ENCODE measurements around the gene CD1C. TPM values are rescaled to one million over a fixed set of nuclear protein-coding genes. Genes with fewer than 3 reads are reported as not detected.

Gene CD1C
- total and polyA plus RNA-seq, 10 of the 15 experiments (the other 5 are each of a cell fraction or from before 2014, with no cell fraction given) = 0.82 to 19.0 (median 9.2) TPM

- POLR2A ChIA-PET = interaction anchor here (1.7 kb wide), 1 partner anchor 35 kb away, joined by 5 read pairs; no protein-coding TSS in a partner anchor
Measured at GRCh38 chr1:158248771-158249170, 41.0 kb upstream of the CD1C start.

More at GRCh38 chr1:158248771-158249170, 41.0 kb upstream of the CD1C start:
- BruUV-seq (replicated peaks) = no TSS peak
- H3K27me3 ChIP-seq (replicated peaks in 1 of 2; ENCODE audit: control insufficient read depth in 2 of 2, insufficient read depth in 2 of 2, low read length in 1 of 2) = no peaks in the 10 kb centered on the region
- FAIRE-seq (no peak), ATAC-seq (no peak), DNase-seq (ENCODE audit: low read depth, low spot score) (no peak)
- intact Hi-C loops (cut with micrococcal nuclease; ENCODE audit: unreplicated experiment) = no loop called here
- ChIA-PET SMC1A (ENCODE audit: uncharacterized antibody, unreplicated experiment) (interaction anchor here (0.8 to 7.4 kb wide), 8 partner anchors 10 to 829 kb away, joined by 3 to 123 read pairs (median 6); partner anchors contain the start of gene CD1B), RAD21 (ENCODE audit: unreplicated experiment) (interaction anchor here (0.6 to 6.2 kb wide), 8 partner anchors 25 to 141 kb away, joined by 3 to 93 read pairs (median 4); partner anchors contain the start of genes CD1B and CD1C), CTCF (interaction anchor here (0.7 to 5.0 kb wide), 12 partner anchors 10 to 823 kb away, joined by 3 to 105 read pairs (median 8); partner anchors contain the start of gene CD1B)
- H3K27ac ChIP-seq (ENCODE audit: control insufficient read depth, insufficient read depth) = no peak overlapping the region
- in situ Hi-C loops (cut with MboI) = no loop called here
- H3K4me1 ChIP-seq (ENCODE audit: control insufficient read depth, insufficient read depth, low read length) = peaks cover 9% of the 10 kb centered on the region
- H3K9ac ChIP-seq (ENCODE audit: control insufficient read depth, insufficient read depth, low read length) = no peak overlapping the region
- H3K9me3 ChIP-seq (replicated peaks; ENCODE audit: control insufficient read depth, insufficient read depth, low read length) = no peaks in the 10 kb centered on the region
- H2AFZ ChIP-seq (ENCODE audit: control insufficient read depth, low read depth, low read length) = no peak overlapping the region
- WGBS (ENCODE audit: insufficient coverage, insufficient replicate concordance, low lambda C conversion rate, missing lambda C conversion rate) = 44% methylated on average over 2 of the region's 2 CpGs
- TF ChIP-seq ZZZ3 (IDR thresholded peaks at IDR 0.05; ENCODE audit: control insufficient read depth, insufficient read length, low read depth) (no peak), BRCA1 (IDR thresholded peaks at IDR 0.05; ENCODE audit: low read depth, low read length) (no peak), ZBTB11 (CRISPR knock-in tag; IDR thresholded peaks at IDR 0.05) (no peak), SUZ12 (IDR thresholded peaks at IDR 0.05; ENCODE audit: unreplicated experiment) (no peak), ETV6 (conservative IDR thresholded peaks at IDR 0.05 in 1 of 2, IDR thresholded peaks at IDR 0.05 in 1 of 2; ENCODE audit: borderline replicate concordance in 1 of 2, low read depth in 1 of 2) (no peak), BCL11A (IDR thresholded peaks at IDR 0.05; ENCODE audit: low read depth, low read length) (no peak), POLR2AphosphoS2 (IDR thresholded peaks at IDR 0.05; ENCODE audit: low read depth, low read length) (no peak), CBX5 (IDR thresholded peaks at IDR 0.05; ENCODE audit: low read depth) (no peak)
- no peaks in the 10 kb centered on the region for H3K36me3 ChIP-seq (ENCODE audit: control insufficient read depth in 2 of 2, insufficient read depth in 2 of 2, low read length in 1 of 2)
- H3K4me3 ChIP-seq = no peak overlapping the region
- no peak overlapping the region for H3K4me2 ChIP-seq (ENCODE audit: control insufficient read depth, insufficient read depth)
- H4K20me1 ChIP-seq (ENCODE audit: control insufficient read depth, insufficient read depth) = no peaks in the 10 kb centered on the region
- H3K79me2 ChIP-seq (ENCODE audit: control insufficient read depth, insufficient read depth, low read length) = no peaks in the 10 kb centered on the region

Data from GM12878 (cell line).